ENCODE results near the gene TSPAN11.
"Not testable (repeated sequence)": the region's sequence is repeated elsewhere in the genome, so short reads cannot be mapped to it uniquely, and the experiment has no call there.

Gene TSPAN11

GRCh38 chr12:30882706-30883105, 43.8 kb upstream of the TSPAN11 start:
- DNase-seq (ENCODE audit: low read depth) = no peak
- no peak overlapping the region for H3K4me3 ChIP-seq (ENCODE audit: low read length)
- no peak for TF ChIP-seq CTCF (IDR thresholded peaks at IDR 0.05; ENCODE audit: insufficient read depth, low read depth, low read length, missing control alignments)

- H3K4me3 ChIP-seq (ENCODE audit: low read length) = no peak overlapping the region
- TF ChIP-seq CTCF (IDR thresholded peaks at IDR 0.05; ENCODE audit: insufficient read depth, low read depth, low read length, missing control alignments) = no peak
- peak; percentile 60 for DNase-seq (ENCODE audit: low read depth)
These were observed 41.7 kb upstream of the TSPAN11 start for GRCh38 chr12:30884799-30885198.

- no peak for TF ChIP-seq CTCF (IDR thresholded peaks at IDR 0.05; ENCODE audit: insufficient read depth, low read depth, low read length, missing control alignments)
- DNase-seq (ENCODE audit: low read depth) = no peak
- H3K4me3 ChIP-seq (ENCODE audit: low read length) = no peak overlapping the region
These were observed 41.2 kb upstream of the TSPAN11 start for GRCh38 chr12:30885321-30885720.

GRCh38 chr12:30887226-30887625, 39.3 kb upstream of the TSPAN11 start:
- no peak for DNase-seq (ENCODE audit: low read depth)
- no peak overlapping the region for H3K4me3 ChIP-seq (ENCODE audit: low read length)
- no peak for TF ChIP-seq CTCF (IDR thresholded peaks at IDR 0.05; ENCODE audit: insufficient read depth, low read depth, low read length, missing control alignments)

GRCh38 chr12:30888241-30888640, 38.3 kb upstream of the TSPAN11 start:
- no peak for DNase-seq (ENCODE audit: low read depth)
- TF ChIP-seq CTCF (IDR thresholded peaks at IDR 0.05; ENCODE audit: insufficient read depth, low read depth, low read length, missing control alignments) = no peak
- no peak overlapping the region for H3K4me3 ChIP-seq (ENCODE audit: low read length)

GRCh38 chr12:30894531-30894930, 32.0 kb upstream of the TSPAN11 start:
- not testable (repeated sequence) for DNase-seq (ENCODE audit: low read depth); H3K4me3 ChIP-seq (ENCODE audit: low read length)

GRCh38 chr12:30896461-30896860, 30.1 kb upstream of the TSPAN11 start:
- DNase-seq (ENCODE audit: low read depth) = no peak
- TF ChIP-seq CTCF (IDR thresholded peaks at IDR 0.05; ENCODE audit: insufficient read depth, low read depth, low read length, missing control alignments) = no peak
- H3K4me3 ChIP-seq (ENCODE audit: low read length) = no peak overlapping the region

GRCh38 chr12:30898846-30899245, 27.7 kb upstream of the TSPAN11 start:
- H3K4me3 ChIP-seq (ENCODE audit: low read length) = no peak overlapping the region
- peak; percentile 18 for DNase-seq (ENCODE audit: low read depth)
- no peak for TF ChIP-seq CTCF (IDR thresholded peaks at IDR 0.05; ENCODE audit: insufficient read depth, low read depth, low read length, missing control alignments)
